PC-3 (cell line): ENCODE measurements around the gene CLDN16. TPM values are rescaled to one million over a fixed set of nuclear protein-coding genes. Genes with fewer than 3 reads are reported as not detected.

Experiments
- ATAC-seq: fragments of 200-7000 bp; cut with Tn5 transposase; 2 replicates; pipeline ENCODE4 v1.9.1; 2020; ENCODE audit warnings: mild to moderate bottlenecking, moderate library complexity
- BruUV-seq: library from RNA; stranded (reverse); fragments of 400-500 nt; replicated peaks from 2 replicates; lab custom pipeline; 2021; lab: Mats Ljungman, UMichigan
- CTCF ChIA-PET: fragments of 300-600 bp; sonication (Branson Sonifier 250); formaldehyde crosslinking; loops from one replicate; lab custom pipeline; 2022; ENCODE audit warnings: antibody characterized with exemption; lab: Charles Lee
- POLR2A ChIA-PET: fragments of 300-600 bp; sonication (Branson Sonifier 250); formaldehyde crosslinking; loops from one replicate; lab custom pipeline; 2022; ENCODE audit warnings: antibody characterized with exemption; ENCODE audit not compliant: unreplicated experiment; lab: Charles Lee
- DNase-seq: peaks from one replicate; pipeline ENCODE4 v3.0.0-alpha.2; 2015
- H2AFZ ChIP-seq: fragments of 300-600 bp; sonication (generic); 2 replicates; pipeline ENCODE4 v1.6.0; 2016; ENCODE audit warnings: antibody characterized with exemption, low read length
- H3F3A ChIP-seq: fragments of 300-600 bp; sonication (generic); one replicate; pipeline ENCODE4 v1.6.0; 2017; ENCODE audit warnings: antibody characterized with exemption, low read length, control low read depth, mild to moderate bottlenecking; ENCODE audit not compliant: unreplicated experiment
- H3K27ac ChIP-seq: fragments of 300-600 bp; sonication (generic); 2 replicates; pipeline ENCODE4 v1.5.1; 2016; ENCODE audit warnings: mild to moderate bottlenecking, low read length
- H3K27me3 ChIP-seq: fragments of 300-600 bp; sonication (generic); 2 replicates; pipeline ENCODE4 v1.6.1; 2016; ENCODE audit warnings: low read length, mixed read lengths
- H3K36me3 ChIP-seq: fragments of 300-600 bp; sonication (generic); 2 replicates; pipeline ENCODE4 v1.6.1; 2016; ENCODE audit warnings: low read depth, mixed run types, low read length, mixed read lengths
- H3K4me1 ChIP-seq: fragments of 300-600 bp; sonication (generic); 2 replicates; pipeline ENCODE4 v1.5.1; 2016; ENCODE audit warnings: low read length; ENCODE audit not compliant: insufficient read depth
- H3K4me2 ChIP-seq: fragments of 300-600 bp; sonication (generic); 2 replicates; pipeline ENCODE4 v1.6.0; 2016; ENCODE audit warnings: low read length
- H3K4me3 ChIP-seq: fragments of 300-600 bp; sonication (generic); 2 replicates; pipeline ENCODE4 v1.5.1; 2016; ENCODE audit warnings: mild to moderate bottlenecking, low read length, mixed read lengths
- H3K79me2 ChIP-seq: fragments of 300-600 bp; sonication (generic); 2 replicates; pipeline ENCODE4 v1.6.1; 2017; ENCODE audit warnings: low read length, mixed read lengths
- H3K9ac ChIP-seq: fragments of 300-600 bp; sonication (generic); 2 replicates; pipeline ENCODE4 v1.6.0; 2016; ENCODE audit warnings: mild to moderate bottlenecking, low read length
- H3K9me2 ChIP-seq: fragments of 300-600 bp; sonication (generic); replicated peaks from 2 replicates; pipeline ENCODE4 v1.6.1; 2016; ENCODE audit warnings: mixed run types, low read length, mixed read lengths
- H3K9me3 ChIP-seq: fragments of 300-600 bp; sonication (generic); 2 replicates; pipeline ENCODE4 v1.6.1; 2016; ENCODE audit warnings: low read length, mixed read lengths
- H4K20me1 ChIP-seq: fragments of 300-600 bp; sonication (generic); 2 replicates; pipeline ENCODE4 v1.6.1; 2016; ENCODE audit warnings: low read length, mixed read lengths
- CTCF ChIP-seq: fragments of 300-600 bp; sonication (generic); conservative IDR thresholded peaks from 2 replicates; pipeline ENCODE4 v1.5.1; 2017; ENCODE audit warnings: antibody characterized with exemption, low read depth, mild to moderate bottlenecking, low read length
- EZH2 ChIP-seq: fragments of 300-600 bp; sonication (generic); IDR thresholded peaks from one replicate; pipeline ENCODE4 v1.6.1; 2017; ENCODE audit warnings: antibody characterized with exemption, mild to moderate bottlenecking, low read length; ENCODE audit not compliant: unreplicated experiment
- EZH2phosphoT487 ChIP-seq: fragments of 300-600 bp; sonication (generic); IDR thresholded peaks from 2 replicates; pipeline ENCODE4 v1.6.1; 2018; ENCODE audit warnings: mild to moderate bottlenecking, antibody characterized with exemption, low read length, borderline replicate concordance
- intact Hi-C: fragments of 100-400 bp; cut with micrococcal nuclease; formaldehyde crosslinking; loops from 2 replicates; pipeline ENCODE4 v1.9.0; 2023
- total RNA-seq: library from RNA; depleted of rRNA; stranded (reverse); fragments of >200 nt; gene quantifications from 2 replicates; pipeline ENCODE4 v1.2.3, GENCODE V29; 2014

The CLDN16 gene
- total RNA-seq, 1 experiment from 2014 or later = not detected

DNA sequence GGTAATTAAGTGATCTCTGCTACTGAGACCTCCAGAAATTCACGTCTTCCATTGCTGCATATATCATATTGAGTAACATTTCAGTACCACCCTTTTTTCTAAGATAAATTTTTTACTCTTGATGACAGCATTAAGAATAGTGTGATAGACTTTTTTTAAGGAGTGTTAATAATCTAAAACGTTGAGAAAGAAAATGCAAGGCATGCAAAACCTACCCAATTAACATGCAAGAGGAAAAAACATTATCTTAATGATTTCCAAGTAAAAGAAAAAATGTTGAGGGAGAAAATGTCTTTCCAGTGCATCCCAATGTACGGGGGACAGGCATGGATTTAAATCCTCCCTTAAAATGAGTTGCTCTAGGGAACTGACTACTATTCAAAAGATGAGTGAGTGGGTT lies 740 bp downstream of the CLDN16 start:
- POLR2A ChIA-PET = interaction anchor here (0.7 kb wide), 1 partner anchor 10 kb away, joined by 6 read pairs; no protein-coding TSS in a partner anchor
- Histone ChIP-seq H3K79me2 (no peaks in the 10 kb centered on the region), H2AFZ (no peak overlapping the region), H3K9me3 (no peaks in the 10 kb centered on the region), H3K4me3 (no peak overlapping the region), H3K36me3 (no peaks in the 10 kb centered on the region), H3F3A (peaks cover 4% of the 10 kb centered on the region), H3K4me2 (no peak overlapping the region), H3K27me3 (no peaks in the 10 kb centered on the region), H4K20me1 (no peaks in the 10 kb centered on the region), H3K27ac (no peak overlapping the region), H3K9ac (no peak overlapping the region), H3K9me2 (no peaks in the 10 kb centered on the region), H3K4me1 (peaks cover 38% of the 10 kb centered on the region)
- TF ChIP-seq EZH2 (no peak), EZH2phosphoT487 (no peak), CTCF (no peak)
- BruUV-seq = no TSS peak
- DNase-seq (no peak), ATAC-seq (no peak)
- intact Hi-C loops = loop anchor here (10.0 kb wide), 2 partner anchors 424 to 676 kb away; no protein-coding TSS in a partner anchor
- CTCF ChIA-PET = no interaction called here

- Histone ChIP-seq H3K9ac (no peak overlapping the region), H3K9me3 (no peaks in the 10 kb centered on the region), H3K4me1 (no peaks in the 10 kb centered on the region), H3K79me2 (no peaks in the 10 kb centered on the region), H4K20me1 (no peaks in the 10 kb centered on the region), H3K27ac (no peak overlapping the region), H3K36me3 (no peaks in the 10 kb centered on the region), H2AFZ (no peak overlapping the region), H3K4me3 (no peak overlapping the region), H3K4me2 (no peak overlapping the region), H3K27me3 (no peaks in the 10 kb centered on the region), H3F3A (no peaks in the 10 kb centered on the region), H3K9me2 (no peaks in the 10 kb centered on the region)
- POLR2A ChIA-PET = interaction anchor here (0.6 kb wide), 1 partner anchor 9 kb away, joined by 3 read pairs; no protein-coding TSS in a partner anchor
- DNase-seq = no peak
- BruUV-seq = no TSS peak
- TF ChIP-seq EZH2phosphoT487 (no peak), CTCF (no peak), EZH2 (no peak)
- intact Hi-C loops = no loop called here
- CTCF ChIA-PET = no interaction called here
- no peak for ATAC-seq
Measured at GRCh38 chr3:190396001-190396400, 8.0 kb downstream of the CLDN16 start.

DNA sequence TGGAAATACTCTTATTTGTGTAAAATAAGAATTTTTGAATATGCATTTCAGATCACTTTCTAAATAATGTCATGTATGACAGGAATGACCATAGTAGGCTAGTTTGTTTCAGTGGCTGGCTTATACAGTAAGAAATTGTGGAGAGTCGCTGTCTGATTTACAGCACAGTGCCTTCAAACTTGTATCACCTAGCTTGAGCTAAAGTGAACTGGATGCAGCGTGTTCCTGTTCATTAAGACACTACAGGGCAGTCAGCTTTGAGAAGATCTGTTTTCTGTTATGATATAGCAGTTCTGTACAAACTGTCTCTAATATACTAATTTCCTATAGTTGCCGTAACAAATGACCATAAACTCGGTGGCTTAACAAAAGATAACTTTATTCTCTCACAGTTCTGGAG lies 9.9 kb downstream of the CLDN16 start:
- H3K36me3 ChIP-seq = no peaks in the 10 kb centered on the region
- no peak overlapping the region for H3K4me3 ChIP-seq
- H3K9me2 ChIP-seq = no peaks in the 10 kb centered on the region
- H3K4me2 ChIP-seq = no peak overlapping the region
- H2AFZ ChIP-seq = peak overlapping the region; percentile 33
- ChIA-PET POLR2A (interaction anchor here (0.5 kb wide), 1 partner anchor 560 kb away, joined by 7 read pairs; no protein-coding TSS in a partner anchor), CTCF (no interaction called here)
- H3K9me3 ChIP-seq = no peaks in the 10 kb centered on the region
- intact Hi-C loops = no loop called here
- no peaks in the 10 kb centered on the region for H4K20me1 ChIP-seq
- no peaks in the 10 kb centered on the region for H3K27me3 ChIP-seq
- ATAC-seq = no peak
- no peak for TF ChIP-seq EZH2
- H3F3A ChIP-seq = no peaks in the 10 kb centered on the region
- BruUV-seq = no TSS peak
- H3K9ac ChIP-seq = no peak overlapping the region
- H3K27ac ChIP-seq = no peak overlapping the region
- H3K4me1 ChIP-seq = no peaks in the 10 kb centered on the region
- no peaks in the 10 kb centered on the region for H3K79me2 ChIP-seq
- no peak for DNase-seq
